GM18870 (cell line): ENCODE data around the gene GABRA5.

Source experiments
- ATAC-seq: cut with Tn5 transposase; IDR thresholded peaks from one replicate; pipeline ENCODE4 v1.9.1; 2021; ENCODE audit warnings: moderate library complexity; ENCODE audit not compliant: unreplicated experiment

GABRA5 gene

DNA sequence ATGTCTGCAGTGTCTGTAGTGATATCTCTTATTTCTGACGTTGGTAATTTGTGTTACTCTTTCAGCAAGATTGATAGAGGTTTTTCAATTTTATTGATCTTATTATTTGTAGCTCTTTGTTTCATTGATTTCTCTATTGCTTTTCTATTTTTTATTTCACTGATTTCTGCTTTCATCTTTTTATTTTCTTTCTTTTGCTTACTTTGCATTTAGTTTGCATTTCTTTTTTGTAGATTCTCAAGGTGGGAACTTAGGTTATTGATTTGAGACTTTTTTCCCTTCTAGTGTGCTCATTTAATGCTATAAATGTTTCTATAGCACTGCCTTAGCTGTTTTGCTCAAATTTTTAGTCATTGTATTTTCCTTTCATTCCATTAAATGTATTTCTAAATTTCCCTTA, 54.6 kb downstream of the GABRA5 start:
- ATAC-seq: no peak

DNA sequence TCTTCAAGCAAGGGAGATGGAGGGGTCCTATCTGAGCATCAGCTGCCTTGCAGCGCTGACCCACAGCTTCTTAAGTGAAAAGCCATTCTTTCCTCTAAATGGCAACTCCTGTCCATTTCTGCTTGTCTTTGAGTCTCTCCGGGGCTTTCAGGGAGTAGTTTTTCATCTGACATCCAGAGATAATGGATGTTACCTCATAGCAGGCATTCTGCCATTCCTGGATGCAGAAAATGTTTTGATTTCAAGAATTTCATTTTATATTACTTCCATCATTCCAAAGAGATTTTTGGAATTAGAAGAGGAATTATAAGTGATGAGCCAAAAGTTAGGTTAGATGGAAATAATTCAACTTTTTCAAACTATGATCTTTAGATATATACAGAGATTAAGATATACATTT, 59.2 kb downstream of the GABRA5 start:
- ATAC-seq: no peak

DNA sequence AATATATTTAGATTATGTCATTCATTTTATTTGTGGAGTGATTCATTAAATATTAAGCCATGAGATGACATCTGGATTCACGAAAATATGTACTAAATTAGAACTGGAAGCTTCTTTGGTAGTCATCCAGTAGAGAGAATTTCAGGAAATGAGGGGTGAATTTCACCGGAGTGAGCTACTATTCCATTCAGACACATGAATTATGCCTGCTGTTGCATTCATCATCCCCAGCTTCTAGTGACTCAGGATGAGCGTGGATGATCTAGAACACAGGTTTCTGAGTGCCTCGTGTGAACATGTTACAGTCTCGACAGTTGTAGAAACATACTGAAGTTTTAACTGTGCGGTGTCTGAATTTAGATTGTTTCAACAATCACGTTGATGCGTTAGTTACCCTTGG, 61.2 kb downstream of the GABRA5 start:
- no peak for ATAC-seq

DNA sequence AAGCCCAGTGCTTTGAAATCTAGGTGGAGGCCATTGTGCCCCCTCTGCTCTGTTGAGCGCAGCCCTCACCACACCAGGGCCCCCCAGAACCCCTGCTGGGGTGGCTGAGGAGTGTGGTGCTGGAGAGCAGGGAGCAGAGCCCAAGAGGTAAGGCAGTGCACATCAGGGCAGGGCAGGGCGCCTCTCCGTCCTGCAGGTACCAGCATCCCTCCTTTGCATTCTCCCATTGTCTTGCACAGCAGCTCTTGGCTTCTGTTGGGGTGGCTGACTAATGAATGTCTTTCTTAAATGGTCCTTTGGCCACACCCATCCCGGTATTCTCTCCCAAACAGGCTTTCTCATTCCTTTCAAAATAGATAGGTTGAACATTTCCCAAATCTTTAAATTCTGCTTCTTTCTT, 62.7 kb downstream of the GABRA5 start:
- no peak for ATAC-seq

DNA sequence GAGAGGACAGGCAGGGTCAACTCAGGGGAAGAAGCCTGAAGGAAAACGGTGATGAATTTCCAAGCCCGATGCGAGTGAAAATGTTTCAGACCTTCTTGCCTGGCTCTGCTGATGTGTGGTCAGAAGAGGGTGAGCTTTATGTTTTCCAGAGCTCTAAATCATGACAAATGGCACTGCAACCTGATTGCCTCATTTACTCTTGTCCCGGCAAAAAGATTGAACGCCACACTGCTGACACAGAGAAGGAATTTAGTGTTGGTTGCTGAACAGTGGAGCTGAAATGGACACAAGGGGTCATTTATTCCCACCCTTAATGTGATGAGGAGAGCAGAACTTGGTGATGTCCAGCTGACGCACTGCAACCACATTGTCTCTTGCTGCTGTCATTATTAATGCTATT, 68.0 kb downstream of the GABRA5 start:
- ATAC-seq: no peak

DNA sequence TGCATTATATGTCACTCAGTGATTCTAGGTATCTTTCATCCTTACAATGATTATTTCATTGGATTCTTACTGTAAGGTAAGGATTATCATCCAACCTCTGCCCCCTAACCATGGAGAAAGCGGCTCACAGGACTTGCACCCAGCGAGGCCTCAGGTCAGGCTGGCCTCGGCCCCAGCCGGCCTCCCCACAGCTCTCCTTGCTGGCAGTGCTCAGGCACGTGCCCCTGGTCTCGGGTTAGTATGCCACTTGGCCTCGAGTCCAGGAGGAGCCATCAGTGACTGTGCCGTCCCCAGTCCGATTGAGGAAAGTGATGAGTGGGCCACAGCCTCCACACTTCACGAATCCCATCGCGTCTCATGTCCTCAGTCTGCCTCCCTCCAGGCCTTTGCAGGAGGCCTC, 68.5 kb downstream of the GABRA5 start:
- no peak for ATAC-seq

DNA sequence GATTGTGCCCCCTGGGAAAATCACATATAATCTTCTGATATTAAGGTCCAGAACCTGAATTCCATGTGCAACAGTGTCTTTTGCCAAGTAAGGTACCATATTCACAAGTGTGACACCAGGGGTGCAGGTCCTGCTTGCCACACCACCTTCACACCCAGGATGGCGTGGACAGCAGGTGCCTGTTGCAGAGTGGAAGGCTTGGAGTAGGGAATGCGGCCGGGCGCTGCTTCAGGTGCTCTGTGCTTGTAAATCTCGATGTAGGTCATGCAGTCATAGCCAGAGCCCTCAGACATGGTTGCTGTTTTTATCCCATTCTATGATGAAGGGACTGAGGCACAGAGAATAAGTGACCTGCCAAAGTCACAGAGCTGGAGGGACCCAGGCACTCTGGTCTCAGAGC, 69.6 kb downstream of the GABRA5 start:
- ATAC-seq: no peak

DNA sequence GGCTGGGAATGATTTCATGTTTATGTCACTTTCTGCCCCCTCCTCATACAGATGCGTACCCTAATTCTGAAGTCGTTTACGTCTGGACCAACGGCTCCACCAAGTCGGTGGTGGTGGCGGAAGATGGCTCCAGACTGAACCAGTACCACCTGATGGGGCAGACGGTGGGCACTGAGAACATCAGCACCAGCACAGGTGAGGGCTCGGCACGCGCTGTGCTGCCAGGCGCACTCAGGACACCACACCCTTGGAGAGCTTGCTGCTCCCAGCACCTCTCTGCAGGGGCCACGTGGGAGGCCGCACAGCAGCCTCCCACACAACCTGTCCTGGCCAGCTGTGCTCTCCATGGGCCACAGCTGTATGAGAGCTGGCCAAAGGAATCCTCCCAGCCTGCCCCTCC, 70.3 kb downstream of the GABRA5 start:
- ATAC-seq: no peak

DNA sequence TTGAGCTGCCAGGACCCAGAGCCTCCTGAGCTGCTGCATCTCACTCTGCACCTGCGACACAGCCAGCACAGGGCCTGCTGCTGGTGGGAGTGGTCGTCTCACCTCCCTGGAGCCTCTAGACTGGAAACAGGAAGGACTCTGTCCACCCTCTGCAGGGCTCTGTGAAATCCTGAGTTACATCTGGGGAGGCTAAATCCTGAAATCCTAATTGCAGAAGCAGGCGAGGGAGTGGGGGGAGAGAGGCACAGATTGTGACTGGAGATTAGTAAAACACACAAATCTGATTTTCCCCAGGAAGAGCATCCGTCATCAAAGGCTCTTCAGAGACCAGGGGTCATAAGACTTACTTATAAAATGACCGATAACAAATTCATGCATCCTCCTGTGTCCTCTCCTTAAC, 72.5 kb downstream of the GABRA5 start:
- no peak for ATAC-seq

DNA sequence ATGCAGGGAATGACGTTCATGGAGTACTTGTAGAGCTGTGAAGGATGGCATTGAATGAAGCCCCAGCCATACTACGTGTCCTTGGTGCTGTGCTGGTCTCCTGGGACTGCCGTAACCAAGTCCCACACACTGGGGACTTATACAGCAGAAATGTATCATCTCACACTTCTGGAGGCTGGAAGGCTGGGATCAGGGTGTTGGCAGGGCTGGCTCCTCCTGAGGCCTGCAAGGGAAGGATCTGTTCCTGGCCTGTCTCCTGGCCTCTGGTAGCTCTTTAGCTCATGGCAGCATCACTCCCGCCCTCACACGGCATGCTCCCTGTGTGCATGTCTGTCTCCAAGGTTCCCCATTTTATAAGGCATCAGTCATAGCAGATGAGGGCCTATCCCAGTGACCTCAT, 74.6 kb downstream of the GABRA5 start:
- ATAC-seq: no peak

DNA sequence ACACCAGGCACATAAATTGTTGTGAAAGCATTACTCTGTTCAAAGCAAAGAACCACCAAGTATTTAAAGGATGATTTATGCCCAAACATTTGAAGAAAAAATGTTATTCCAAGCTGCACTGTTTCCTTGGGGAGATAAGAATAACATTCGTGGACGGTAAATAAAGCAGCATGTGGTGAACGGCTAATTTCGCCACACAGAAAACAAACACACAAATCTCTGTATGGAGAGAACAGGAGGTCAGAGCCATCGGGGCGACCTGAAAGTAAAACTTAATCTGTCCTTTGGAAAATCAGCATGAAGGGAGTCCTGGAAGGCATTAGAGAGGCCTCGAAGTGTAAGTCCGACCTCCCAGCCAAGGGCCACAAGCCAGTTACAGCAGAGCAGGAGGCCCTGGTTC, 77.0 kb downstream of the GABRA5 start:
- no peak for ATAC-seq

DNA sequence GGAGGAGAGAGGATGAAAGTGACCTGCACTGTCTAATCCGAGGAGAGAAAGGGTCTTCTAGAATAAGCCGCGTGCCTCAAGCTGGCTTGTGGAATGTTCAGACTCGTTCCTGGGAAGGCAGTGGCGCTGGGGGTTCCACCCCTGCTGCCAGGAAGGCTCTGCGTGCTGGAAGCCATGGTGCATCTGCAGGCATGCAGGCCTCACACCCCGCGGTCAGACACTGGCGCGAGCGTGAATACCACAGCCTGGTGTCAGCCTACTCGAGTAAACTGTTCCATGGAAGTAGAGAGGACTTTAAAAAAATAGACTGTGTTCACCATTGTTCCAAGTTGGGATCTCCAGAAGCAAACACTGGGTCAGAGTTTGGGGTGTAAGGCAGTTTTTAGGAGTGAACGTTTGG, 78.2 kb downstream of the GABRA5 start:
- ATAC-seq: no peak

DNA sequence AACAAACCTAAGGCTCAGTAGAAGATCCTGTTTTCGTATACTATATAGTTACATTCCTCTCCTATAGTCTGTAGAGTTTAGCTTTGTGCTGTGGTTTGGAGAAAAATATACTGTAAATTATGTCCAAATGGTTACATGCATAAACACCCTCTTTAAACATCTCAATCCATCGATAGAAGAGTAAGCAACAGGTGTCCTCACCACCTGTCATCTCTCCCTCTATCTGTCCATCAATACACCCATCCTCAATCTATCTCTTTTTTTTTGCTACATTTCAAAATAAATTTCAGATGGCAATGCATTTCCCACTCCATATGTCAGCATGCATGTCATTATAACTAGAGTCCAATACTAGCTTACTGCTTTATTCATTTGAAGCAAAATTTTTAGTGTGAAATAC, 83.1 kb downstream of the GABRA5 start:
- ATAC-seq: no peak

DNA sequence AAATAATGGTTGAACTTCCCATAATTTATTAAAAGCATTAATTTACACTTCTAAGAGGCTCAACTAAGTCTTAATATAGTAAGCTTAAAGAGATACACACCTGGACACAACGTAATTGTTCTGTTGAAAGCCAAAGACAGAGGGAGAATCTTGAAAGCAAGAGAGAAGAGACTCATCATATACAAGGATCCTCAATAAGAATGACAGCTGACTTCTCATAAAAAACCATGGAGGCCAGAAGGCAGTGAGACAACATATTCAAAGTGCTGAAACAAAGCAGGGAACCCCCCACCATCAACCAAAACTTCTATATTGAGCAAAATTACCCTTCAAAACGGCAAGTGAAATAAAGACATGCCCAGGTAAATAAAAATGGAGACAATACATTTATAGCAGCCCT, 87.5 kb downstream of the GABRA5 start:
- no peak for ATAC-seq

DNA sequence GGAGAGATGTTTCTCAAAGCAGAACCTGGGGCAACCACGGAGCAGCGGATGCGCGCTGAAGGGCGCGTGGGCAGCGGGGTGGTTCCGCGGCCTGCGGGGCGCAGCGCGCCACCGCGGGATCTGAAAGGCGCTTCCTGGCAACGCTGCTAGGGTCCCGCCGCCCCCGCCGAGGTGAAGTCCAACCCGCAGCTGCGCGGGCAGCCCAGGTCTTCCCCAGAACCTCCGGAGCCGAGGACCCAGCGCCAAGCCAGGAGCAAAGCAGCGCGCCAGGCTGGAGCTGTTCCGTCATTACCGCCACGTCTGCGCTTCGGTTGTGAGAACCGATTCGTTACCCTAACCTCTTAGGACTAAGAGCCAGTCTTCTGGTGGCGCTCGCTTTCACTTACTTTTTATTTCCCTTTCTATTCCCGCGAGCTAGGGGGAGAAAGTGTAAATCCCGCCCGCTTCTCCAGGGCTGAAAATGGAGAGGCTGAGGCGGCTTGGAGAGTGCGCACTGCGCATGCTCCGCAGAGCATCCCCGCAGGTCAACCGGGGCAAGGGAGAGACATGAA, 100.9 kb downstream of the GABRA5 start:
- ATAC-seq: no peak

DNA sequence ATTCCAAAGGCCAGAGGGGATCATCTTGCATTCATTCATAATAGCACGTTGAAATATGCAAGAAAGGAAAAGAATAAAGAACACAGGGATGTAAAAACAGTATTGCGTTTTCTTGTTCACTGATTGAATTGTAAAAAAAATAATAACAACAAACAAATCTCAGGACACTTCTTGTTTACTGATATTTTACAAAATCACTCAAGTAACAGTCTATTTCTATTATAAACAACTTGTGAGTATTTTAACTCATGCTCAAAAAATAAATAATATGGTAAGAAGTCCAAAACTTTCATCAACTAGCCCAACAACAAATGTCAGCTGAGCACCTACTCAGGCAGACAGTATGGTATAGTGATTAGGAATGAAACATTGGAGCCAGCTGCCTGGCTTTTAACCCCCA, 101.9 kb downstream of the GABRA5 start:
- ATAC-seq: no peak

DNA sequence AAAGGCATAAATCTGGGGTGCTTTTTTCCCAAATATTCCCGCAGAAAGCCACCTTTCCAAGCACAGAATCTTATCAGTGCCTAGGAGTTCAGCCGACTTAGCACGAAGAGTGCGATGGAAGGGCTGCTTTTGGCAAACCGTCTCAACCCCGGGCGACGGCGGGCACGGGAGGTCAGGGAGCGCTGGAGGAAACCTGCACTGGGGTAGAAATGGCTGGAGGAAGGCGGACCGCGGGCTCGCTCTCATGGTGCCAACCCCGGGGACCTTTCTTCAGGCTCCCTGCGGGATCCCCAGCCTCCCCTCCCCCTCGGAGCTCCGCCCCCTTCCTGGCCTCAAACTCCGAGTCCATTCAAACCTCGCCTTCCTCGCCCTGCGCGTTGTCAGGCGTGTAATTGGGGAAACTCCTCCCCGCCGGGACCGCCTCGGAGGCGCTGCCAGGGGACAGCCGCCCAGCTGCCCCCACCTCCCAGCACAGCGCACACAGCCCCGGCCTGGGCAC, 103.9 kb downstream of the GABRA5 start, which contains the start of gene GABRG3:
Gene GABRG3 (plus strand): TSS at position 470 of the 499 bp plus-strand sequence.
- no peak for ATAC-seq

DNA sequence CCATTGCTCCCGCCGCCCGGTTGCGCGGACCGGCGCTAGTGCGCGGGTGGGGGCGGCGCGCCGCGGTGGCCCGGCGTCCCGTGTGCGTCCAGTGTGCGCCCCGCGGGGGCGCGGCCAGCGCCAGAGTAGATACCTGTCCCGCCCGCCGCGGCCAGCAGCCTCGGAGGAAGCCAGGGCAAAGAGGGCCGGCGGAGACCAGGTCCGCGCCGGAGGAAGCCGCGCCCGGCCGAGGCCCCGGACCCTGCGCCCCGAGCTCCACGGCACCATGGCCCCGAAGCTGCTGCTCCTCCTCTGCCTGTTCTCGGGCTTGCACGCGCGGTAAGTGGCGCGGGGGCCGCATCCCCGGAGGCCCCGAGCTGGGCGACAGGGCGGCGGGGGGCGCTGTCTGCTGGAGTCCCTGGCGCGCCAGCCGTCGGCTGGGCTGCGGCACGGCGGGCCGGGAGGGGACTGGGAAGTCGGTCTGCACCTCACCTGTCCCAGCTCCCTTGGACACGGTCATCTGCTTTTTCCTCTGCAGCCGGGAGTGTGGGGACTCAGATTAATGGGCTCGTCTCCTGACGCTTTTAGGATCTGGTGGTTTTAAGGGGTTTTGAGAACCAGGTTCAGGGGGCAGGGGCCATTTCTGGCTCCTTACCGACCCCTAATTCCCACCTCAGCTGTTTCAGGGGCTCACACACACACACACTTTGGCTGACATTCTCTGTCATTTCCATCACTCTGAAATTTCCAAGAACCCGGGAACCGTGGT, 104.6 kb downstream of the GABRA5 start:
- no peak for ATAC-seq

DNA sequence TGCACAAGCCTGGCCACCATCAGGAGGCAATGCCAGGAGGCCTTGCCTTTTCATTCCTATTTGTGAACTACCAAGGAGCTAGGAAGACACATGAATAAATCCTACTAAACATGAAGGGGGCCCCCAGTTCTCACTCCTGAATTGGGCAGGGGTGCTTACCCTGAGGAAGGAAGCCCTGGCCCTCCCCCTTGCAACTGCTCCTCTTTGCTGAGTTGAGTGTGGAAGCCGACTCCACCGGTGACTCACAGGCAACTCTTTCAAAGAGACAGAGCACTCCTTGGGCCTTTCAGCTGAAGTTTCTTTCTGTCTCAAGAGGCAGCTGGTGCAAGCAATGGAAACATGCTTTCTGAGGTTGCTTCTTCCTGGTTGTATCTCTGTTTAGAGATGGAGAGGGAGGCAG, 105.8 kb downstream of the GABRA5 start:
- ATAC-seq: no peak

DNA sequence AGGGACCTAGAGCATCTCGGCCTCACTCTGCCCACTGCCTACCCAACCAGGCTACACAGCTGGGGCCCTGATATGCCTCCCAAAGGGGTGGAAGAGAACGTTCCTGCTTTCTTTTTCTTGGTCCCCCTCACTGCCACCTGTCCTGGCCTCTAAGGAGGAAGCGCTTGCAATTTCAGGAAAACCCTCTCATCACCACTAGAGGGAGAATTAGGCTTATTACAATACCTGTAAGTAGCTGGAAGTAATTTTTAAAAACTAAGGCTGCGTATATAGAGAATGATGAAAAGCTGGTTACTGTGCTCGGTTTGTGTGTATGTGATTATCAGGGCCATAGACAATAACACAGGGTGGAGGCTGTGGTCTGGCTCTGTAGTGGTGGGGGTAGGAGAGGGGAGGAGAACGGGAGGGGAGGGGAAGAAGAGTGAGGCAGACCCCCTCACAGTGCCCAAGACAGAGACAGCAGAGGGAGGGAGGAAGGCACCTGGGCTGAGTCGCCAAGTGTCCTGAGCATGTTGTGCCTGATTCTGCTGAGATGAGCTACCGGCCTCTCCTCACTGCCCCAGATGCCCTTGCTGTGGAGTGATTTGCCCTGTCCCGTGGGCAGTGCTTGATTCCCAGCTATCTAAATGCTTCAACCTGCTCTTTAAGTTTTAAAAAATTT, 107.4 kb downstream of the GABRA5 start:
- ATAC-seq: no peak

DNA sequence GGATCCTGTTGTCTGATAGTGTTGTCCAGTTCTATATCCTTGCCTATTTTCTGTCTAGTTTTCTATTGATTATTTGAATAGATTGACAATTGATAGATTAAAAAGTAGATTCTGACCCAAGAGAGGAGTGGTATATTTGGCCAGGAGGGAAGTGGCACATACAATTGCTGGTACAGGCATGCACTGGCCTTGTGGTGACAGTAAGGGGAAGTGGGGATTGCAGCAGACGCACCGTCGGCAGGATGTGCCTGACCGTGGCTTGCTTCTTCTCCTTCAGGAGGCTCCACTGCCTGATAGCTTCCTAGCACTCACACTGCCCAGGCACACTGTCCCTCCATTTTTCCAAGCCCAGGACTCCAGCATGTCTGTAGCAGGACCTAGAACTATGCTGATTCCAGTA, 114.6 kb downstream of the GABRA5 start:
- no peak for ATAC-seq

DNA sequence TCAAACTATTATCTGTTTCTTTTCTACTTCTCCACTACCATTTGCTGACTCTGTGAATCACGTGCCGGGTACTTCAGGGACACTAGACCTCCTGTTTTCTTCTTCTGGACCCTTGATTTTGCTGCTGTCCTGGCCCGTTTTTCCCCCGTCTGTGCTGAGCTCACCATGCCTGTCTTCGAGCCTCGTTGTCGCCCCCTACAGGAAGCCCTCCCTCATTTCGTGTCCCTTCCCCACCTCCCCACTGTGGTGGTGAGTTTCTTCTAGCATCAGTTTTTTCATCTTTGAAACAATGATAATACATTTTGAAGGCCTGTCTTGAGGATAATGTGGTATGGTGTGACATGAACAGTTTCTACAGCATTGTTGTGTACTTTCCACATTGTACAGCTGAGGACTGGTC, 117.0 kb downstream of the GABRA5 start:
- ATAC-seq: no peak
